B cell (primary cell): ENCODE measurements around the gene PYDC1. TPM values are rescaled to one million over a fixed set of nuclear protein-coding genes. Genes with fewer than 3 reads are reported as not detected.
"Not testable (repeated sequence)": the region's sequence is repeated elsewhere in the genome, so short reads cannot be mapped to it uniquely, and the experiment has no call there.

ENCODE experiments used
- ATAC-seq: fragments of 200-7000 bp; cut with Tn5 transposase; one replicate; pipeline ENCODE4 v1.10.0; 2021; ENCODE audit warnings: low read depth, mild to moderate bottlenecking, moderate number of reproducible peaks, moderate library complexity
- CTCF ChIA-PET: fragments of 350-600 bp; sonication (Branson Sonifier 250); formaldehyde crosslinking; loops from one replicate; lab custom pipeline; 2021; ENCODE audit warnings: antibody characterized with exemption, inconsistent platforms; lab: Charles Lee
- POLR2A ChIA-PET: fragments of 350-600 bp; sonication (Branson Sonifier 250); formaldehyde crosslinking; loops from one replicate; lab custom pipeline; 2021; ENCODE audit warnings: antibody characterized with exemption; lab: Charles Lee
- DNase-seq: peaks from one replicate; pipeline ENCODE4 v3.0.0; 2013
- H2AFZ ChIP-seq: 2 replicates; pipeline ENCODE4 v1.6.1; 2012; ENCODE audit warnings: mild to moderate bottlenecking, low read depth, low read length; ENCODE audit not compliant: insufficient read depth, poor library complexity, severe bottlenecking
- H3K27ac ChIP-seq, 2 donors: 1 replicate in 1 of 2; 2 replicates in 1 of 2; pipeline ENCODE4 v1.5.1; 2012 to 2013; ENCODE audit warnings: low read length in 2 of 2, mild to moderate bottlenecking in 2 of 2, moderate library complexity in 1 of 2
- H3K27me3 ChIP-seq, 4 experiments: fragments of 200-600 bp in 1 of 4; sonication (generic) in 1 of 4; replicated peaks in 1 of 4; 1 replicate in 2 of 4; 2 replicates in 2 of 4; pipeline versions ENCODE4 v1.6.1 to v1.7.0; 2013 to 2016; ENCODE audit warnings: low read length in 3 of 4, mild to moderate bottlenecking in 2 of 4, mixed read lengths in 1 of 4, moderate library complexity in 1 of 4; ENCODE audit not compliant: insufficient read depth in 4 of 4, control insufficient read depth in 3 of 4; ENCODE audit errors: control extremely low read depth in 1 of 4
- H3K36me3 ChIP-seq, 2 experiments: replicated peaks in 1 of 2; 1 replicate in 1 of 2; 2 replicates in 1 of 2; pipeline versions ENCODE4 v1.6.1 to v1.7.1; 2013; ENCODE audit warnings: low read length in 1 of 2; ENCODE audit not compliant: insufficient read depth in 2 of 2, control insufficient read depth in 1 of 2; ENCODE audit errors: control extremely low read depth in 1 of 2, extremely low read depth in 1 of 2
- H3K4me1 ChIP-seq, 2 donors: fragments of 200-600 bp in 1 of 2; sonication (generic) in 1 of 2; 1 replicate in 1 of 2; 2 replicates in 1 of 2; pipeline versions ENCODE4 v1.5.1 to v1.6.1; 2013 to 2017; ENCODE audit warnings: low read length in 2 of 2; ENCODE audit not compliant: control insufficient read depth in 2 of 2, insufficient read depth in 2 of 2
- H3K4me2 ChIP-seq: replicated peaks from 2 replicates; pipeline ENCODE3; 2012; ENCODE audit warnings: mild to moderate bottlenecking, low read depth, low read length; ENCODE audit not compliant: poor library complexity, severe bottlenecking
- H3K4me3 ChIP-seq, 5 experiments: fragments of 200-600 bp in 1 of 5; sonication (generic) in 1 of 5; 1 replicate in 3 of 5; 2 replicates in 2 of 5; pipeline versions ENCODE4 v1.5.1 to v1.7.0; 2011 to 2016; ENCODE audit warnings: low read length in 4 of 5, mild to moderate bottlenecking in 4 of 5, low read depth in 2 of 5, control low read depth in 1 of 5, moderate library complexity in 1 of 5; ENCODE audit not compliant: insufficient read depth in 1 of 5; ENCODE audit errors: control extremely low read depth in 1 of 5, extremely low read depth in 1 of 5
- H3K79me2 ChIP-seq: fragments of 200-600 bp; sonication (generic); one replicate; pipeline ENCODE4 v1.6.0; 2016; ENCODE audit warnings: low read length; ENCODE audit not compliant: control insufficient read depth, insufficient read depth
- H3K9ac ChIP-seq: fragments of 200-600 bp; sonication (generic); 2 replicates; pipeline ENCODE4 v1.6.1; 2017; ENCODE audit warnings: mild to moderate bottlenecking, low read length, moderate library complexity
- H3K9me3 ChIP-seq, 3 donors: one replicate each; pipeline versions ENCODE4 v1.6.1 to v1.7.1; 2013; ENCODE audit warnings: low read length in 2 of 3; ENCODE audit not compliant: control insufficient read depth in 2 of 3, insufficient read depth in 1 of 3; ENCODE audit errors: control extremely low read depth in 1 of 3
- H4K20me1 ChIP-seq: 2 replicates; pipeline ENCODE4 v1.6.0; 2012; ENCODE audit warnings: mild to moderate bottlenecking, low read length; ENCODE audit not compliant: insufficient read depth, control insufficient read depth, poor library complexity, severe bottlenecking
- H3K27ac Mint-ChIP-seq: one replicate; pipeline ENCODE4 v1.8.0; 2021; ENCODE audit warnings: mixed read lengths
- H3K27me3 Mint-ChIP-seq: one replicate; pipeline ENCODE4 v1.8.0; 2021; ENCODE audit warnings: mixed read lengths
- H3K4me1 Mint-ChIP-seq: one replicate; pipeline ENCODE4 v1.8.0; 2021; ENCODE audit warnings: mixed read lengths
- H3K4me3 Mint-ChIP-seq: one replicate; pipeline ENCODE4 v1.8.0; 2021; ENCODE audit warnings: mixed read lengths
- H3K9me3 Mint-ChIP-seq: one replicate; pipeline ENCODE4 v1.8.0; 2022; ENCODE audit warnings: mixed read lengths; ENCODE audit not compliant: insufficient read depth
- CTCF ChIP-seq: fragments of 200-600 bp; IDR thresholded peaks from one replicate; pipeline ENCODE4 v1.8.0; 2022; ENCODE audit warnings: antibody characterized with exemption, mild to moderate bottlenecking
- EZH2 ChIP-seq: IDR thresholded peaks from 2 replicates; pipeline ENCODE4 v1.6.1; 2012; ENCODE audit warnings: borderline replicate concordance, low read depth, mild to moderate bottlenecking, moderate library complexity, low read length; ENCODE audit not compliant: insufficient read depth, poor library complexity, severe bottlenecking
- WGBS: methylation state at CpG from one replicate; pipeline ENCODE4 v1.1.5; 2013; ENCODE audit warnings: missing lambda C conversion rate; ENCODE audit not compliant: insufficient coverage; 5-methylcytosine and 5-hydroxymethylcytosine counted together
- intact Hi-C: fragments of 100-400 bp; cut with micrococcal nuclease; formaldehyde crosslinking; loops from one replicate; pipeline ENCODE4 v1.10.0; 2022
- polyA plus RNA-seq: library from polyadenylated mRNA; depleted of rRNA; stranded (reverse); fragments of >200 nt; gene quantifications from 2 replicates; pipeline ENCODE4 v1.2.3, GENCODE V29; 2012
- total RNA-seq, 2 donors: library from RNA; stranded (reverse); fragments of 120-200 nt in 1 of 2; gene quantifications; 1 replicate in 1 of 2; 2 replicates in 1 of 2; pipeline versions ENCODE4 v1.2.3 to v1.2.4, GENCODE V29; 2013 to 2022

Gene PYDC1
- total and polyA plus RNA-seq, 2 donors (not counting 1 experiment from before 2014, with no cell fraction given) = not detected

DNA sequence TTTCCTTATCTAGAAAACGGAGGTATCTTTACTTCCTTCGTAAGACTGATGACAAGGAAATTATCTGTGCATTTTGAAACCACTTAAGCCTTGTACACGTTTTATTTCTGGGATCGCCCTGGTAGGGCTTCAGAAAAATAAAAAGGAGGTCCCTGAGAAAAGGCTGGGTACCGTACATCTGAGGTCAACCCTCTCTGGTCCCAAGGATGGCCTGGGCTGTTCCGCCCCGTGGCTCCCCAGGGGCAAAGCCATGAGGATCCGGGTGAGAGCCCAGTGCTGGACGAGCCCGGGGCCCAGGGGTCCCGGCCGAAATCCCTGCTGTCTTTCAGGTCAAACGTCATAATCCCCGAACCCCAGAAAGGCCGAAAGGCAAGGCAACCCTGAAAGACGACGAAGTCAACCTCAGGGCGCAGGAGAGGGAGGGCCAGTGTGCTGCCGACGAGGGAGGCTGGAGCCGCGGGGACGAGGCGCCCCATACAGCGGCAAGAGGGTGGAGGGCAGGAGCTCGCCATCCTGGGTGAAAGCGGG is 37.7 kb downstream of the PYDC1 start:
- H3K9ac ChIP-seq = peak overlapping the region; percentile 96
- no peaks in the 10 kb centered on the region for H3K9me3 Mint-ChIP-seq
- ATAC-seq (no peak), DNase-seq (peak; percentile 64)
- intact Hi-C loops = loop anchor here (1.0 kb wide), 1 partner anchor 146 kb away; the partner anchor contains the start of gene STX4
- ChIA-PET POLR2A (interaction anchor here (0.6 to 3.3 kb wide), 21 partner anchors 14 to 694 kb away, joined by 3 to 44 read pairs (median 5); partner anchors contain the start of genes ITGAM, KAT8, PYCARD and PYDC1), CTCF (interaction anchor here (0.6 to 2.3 kb wide), 8 partner anchors 18 to 329 kb away, joined by 3 to 17 read pairs (median 4); partner anchors contain the start of genes KAT8, PYCARD and RUSF1)
- H3K4me2 ChIP-seq = peak overlapping the region; percentile 87
- H3K4me3 ChIP-seq = peak overlapping the region; percentile 58 to 98 (median 91)
- H3K9me3 ChIP-seq = no peaks in the 10 kb centered on the region
- H2AFZ ChIP-seq = peak overlapping the region; percentile 96
- peaks cover 55% of the 10 kb centered on the region for H3K4me1 Mint-ChIP-seq
- H3K4me3 Mint-ChIP-seq = peak overlapping the region; percentile 99
- WGBS = 2% methylated on average over 25 of the region's 27 CpGs
- peaks cover 38% of the 10 kb centered on the region for H4K20me1 ChIP-seq
- H3K36me3 ChIP-seq = peaks cover 7 to 22% of the 10 kb centered on the region in 2 experiments
- no peak for TF ChIP-seq EZH2
- TF ChIP-seq CTCF = no peak
- no peaks in the 10 kb centered on the region for H3K27me3 ChIP-seq
- peaks cover 57% of the 10 kb centered on the region for H3K79me2 ChIP-seq
- no peaks in the 10 kb centered on the region for H3K27me3 Mint-ChIP-seq
- H3K27ac Mint-ChIP-seq = peak overlapping the region; percentile 100
- peaks cover 41 to 56% of the 10 kb centered on the region in 2 donors for H3K4me1 ChIP-seq
- H3K27ac ChIP-seq = peak overlapping the region; percentile 90 to 93

DNA sequence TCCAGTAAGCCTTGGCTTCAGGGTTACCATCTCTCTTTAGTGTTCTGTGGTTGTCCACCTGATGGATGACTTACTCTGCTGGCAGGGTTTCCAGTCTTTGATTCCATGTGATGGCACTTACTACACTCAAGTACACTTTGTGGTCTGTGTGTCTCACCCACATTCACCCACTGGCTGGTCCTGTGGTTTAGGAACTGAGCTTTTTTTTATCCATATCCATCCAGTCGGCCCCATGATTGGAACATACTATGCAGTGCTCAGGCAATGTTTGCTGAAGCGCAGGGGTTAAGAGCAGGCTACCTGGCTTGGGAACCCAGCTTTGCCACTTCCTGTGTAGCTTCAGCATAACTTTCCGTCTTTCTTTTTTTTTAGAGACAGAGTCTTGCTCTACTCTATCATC is 39.8 kb downstream of the PYDC1 start:
- Histone ChIP-seq H3K36me3 (peaks cover 0 to 1% of the 10 kb centered on the region in 2 experiments), H3K4me1 (peaks cover 32 to 43% of the 10 kb centered on the region in 2 donors), H3K9me3 (no peaks in the 10 kb centered on the region), H3K27me3 (no peaks in the 10 kb centered on the region), H3K79me2 (peaks cover 35% of the 10 kb centered on the region), H3K4me2 (peak overlapping the region; percentile 33), H2AFZ (peak overlapping the region; percentile 43), H3K9ac (no peak overlapping the region), H3K27ac (no peak overlapping the region), H4K20me1 (peaks cover 16% of the 10 kb centered on the region), H3K4me3 (peak overlapping the region in 1 of 5 experiments; percentile 19)
- Mint-ChIP-seq H3K4me3 (peak overlapping the region; percentile 26), H3K27ac (peak overlapping the region; percentile 78), H3K4me1 (peaks cover 35% of the 10 kb centered on the region), H3K27me3 (no peaks in the 10 kb centered on the region), H3K9me3 (no peaks in the 10 kb centered on the region)
- intact Hi-C loops = no loop called here
- ChIA-PET CTCF (interaction anchor here (1.0 to 2.2 kb wide), 3 partner anchors 35 to 206 kb away, joined by 3 to 14 read pairs (median 4); no protein-coding TSS in a partner anchor), POLR2A (interaction anchor here (1.0 to 2.1 kb wide), 4 partner anchors 11 to 275 kb away, joined by 3 to 10 read pairs (median 6); partner anchors contain the start of gene PYCARD)
- TF ChIP-seq CTCF = no peak
- no peak for TF ChIP-seq EZH2
- 0% methylated on average over 3 of the region's 3 CpGs for WGBS
- ATAC-seq = no peak
- DNase-seq = peak; percentile 39

DNA sequence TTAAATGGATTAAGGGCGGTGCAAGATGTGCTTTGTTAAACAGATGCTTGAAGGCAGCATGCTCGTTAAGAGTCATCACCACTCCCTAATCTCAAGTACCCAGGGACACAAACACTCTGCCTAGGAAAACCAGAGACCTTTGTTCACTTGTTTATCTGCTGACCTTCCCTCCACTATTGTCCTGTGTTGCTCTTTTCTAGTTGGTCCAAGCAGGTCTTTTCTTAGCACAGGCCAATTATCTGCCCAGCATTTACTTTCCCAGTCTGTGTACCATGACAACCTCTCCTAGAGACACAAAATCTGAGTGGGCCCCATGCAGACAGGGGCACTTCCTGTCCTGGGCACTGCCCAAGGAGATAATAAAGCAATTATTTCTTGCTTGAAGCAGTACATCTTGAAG is 46.9 kb downstream of the PYDC1 start:
- intact Hi-C loops, H3K4me1 Mint-ChIP-seq, H3K4me2 ChIP-seq, H3K9ac ChIP-seq, H3K27me3 ChIP-seq, ATAC-seq, H3K27ac Mint-ChIP-seq, H3K4me3 Mint-ChIP-seq, H3K27ac ChIP-seq, H4K20me1 ChIP-seq, H3K36me3 ChIP-seq, POLR2A ChIA-PET, H3K9me3 ChIP-seq, DNase-seq, H3K4me3 ChIP-seq, H3K27me3 Mint-ChIP-seq, CTCF ChIA-PET, H3K9me3 Mint-ChIP-seq, H2AFZ ChIP-seq, H3K4me1 ChIP-seq, H3K79me2 ChIP-seq: not testable (repeated sequence)
- no CpG with 5 or more reads among the region's 2 CpGs for WGBS
